Measurements from ENCODE around the gene RAB6B. TPM values are rescaled to one million over a fixed set of nuclear protein-coding genes. Genes with fewer than 3 reads are reported as not detected.

RAB6B gene
- polyA plus RNA-seq, 1 donor from 2014 or later: 57.5 TPM

- no peaks in the 10 kb centered on the region for H3K79me2 ChIP-seq (replicated peaks; ENCODE audit: insufficient read depth, low read length)
- no peaks in the 10 kb centered on the region for H3K9me3 ChIP-seq (ENCODE audit: low read length)
- H3K4me2 ChIP-seq (ENCODE audit: low read length): no peak overlapping the region
- no peak overlapping the region for H3K27ac ChIP-seq (ENCODE audit: low read length)
- no peaks in the 10 kb centered on the region for H3K9me2 ChIP-seq (ENCODE audit: insufficient read depth, low read length)
- H3K9ac ChIP-seq (ENCODE audit: low read length): no peak overlapping the region
- no peak overlapping the region for H2AFZ ChIP-seq (ENCODE audit: low read depth, low read length)
- H3F3A ChIP-seq (ENCODE audit: insufficient read depth, low read length, poor library complexity, severe bottlenecking): no peaks in the 10 kb centered on the region
- no peaks in the 10 kb centered on the region for H3K36me3 ChIP-seq (ENCODE audit: insufficient read depth, low read length)
- H3K27me3 ChIP-seq (ENCODE audit: insufficient read depth, low read depth, low read length): no peaks in the 10 kb centered on the region
- TF ChIP-seq CTCF (IDR thresholded peaks at IDR 0.05; ENCODE audit: poor library complexity, severe bottlenecking): no peak
- TF ChIP-seq REST (IDR thresholded peaks at IDR 0.05; ENCODE audit: borderline replicate concordance): no peak
- no peak for TF ChIP-seq RAD21 (conservative IDR thresholded peaks at IDR 0.05)
- no peak for TF ChIP-seq EZH2 (IDR thresholded peaks at IDR 0.05; ENCODE audit: borderline replicate concordance, insufficient read depth, low read length, poor library complexity, severe bottlenecking)
- TF ChIP-seq EP300 (conservative IDR thresholded peaks at IDR 0.05; ENCODE audit: poor library complexity, severe bottlenecking): no peak
- no peak for TF ChIP-seq MXI1 (conservative IDR thresholded peaks at IDR 0.05; ENCODE audit: poor library complexity, severe bottlenecking)
- TF ChIP-seq TAF1 (IDR thresholded peaks at IDR 0.05; ENCODE audit: low read depth): no peak
- no peak for TF ChIP-seq POLR2AphosphoS5 (IDR thresholded peaks at IDR 0.05)
- H4K20me1 ChIP-seq (ENCODE audit: insufficient read depth): no peaks in the 10 kb centered on the region
- H3K4me3 ChIP-seq (ENCODE audit: low read length): no peak overlapping the region
These were observed 54.9 kb downstream of the RAB6B start for GRCh38 chr3:133840767-133841166.

GRCh38 chr3:133840055-133840737 is 55.5 kb downstream of the RAB6B start:
- Histone ChIP-seq H4K20me1 (ENCODE audit: insufficient read depth) (no peaks in the 10 kb centered on the region), H3K27ac (ENCODE audit: low read length) (no peak overlapping the region), H3K4me3 (ENCODE audit: low read length) (no peak overlapping the region), H3K36me3 (ENCODE audit: insufficient read depth, low read length) (no peaks in the 10 kb centered on the region), H3K9me2 (ENCODE audit: insufficient read depth, low read length) (no peaks in the 10 kb centered on the region), H3K27me3 (ENCODE audit: insufficient read depth, low read depth, low read length) (no peaks in the 10 kb centered on the region), H3K79me2 (replicated peaks; ENCODE audit: insufficient read depth, low read length) (no peaks in the 10 kb centered on the region), H3K9ac (ENCODE audit: low read length) (no peak overlapping the region), H3F3A (ENCODE audit: insufficient read depth, low read length, poor library complexity, severe bottlenecking) (no peaks in the 10 kb centered on the region), H3K9me3 (ENCODE audit: low read length) (no peaks in the 10 kb centered on the region), H3K4me2 (ENCODE audit: low read length) (no peak overlapping the region), H2AFZ (ENCODE audit: low read depth, low read length) (no peak overlapping the region)
- TF ChIP-seq EP300 (conservative IDR thresholded peaks at IDR 0.05; ENCODE audit: poor library complexity, severe bottlenecking): no peak
- no peak for TF ChIP-seq CTCF (IDR thresholded peaks at IDR 0.05; ENCODE audit: poor library complexity, severe bottlenecking)
- TF ChIP-seq TAF1 (IDR thresholded peaks at IDR 0.05; ENCODE audit: low read depth): no peak
- no peak for TF ChIP-seq POLR2AphosphoS5 (IDR thresholded peaks at IDR 0.05)
- TF ChIP-seq SMC3 (conservative IDR thresholded peaks at IDR 0.05; ENCODE audit: poor library complexity): no peak
- TF ChIP-seq REST (IDR thresholded peaks at IDR 0.05; ENCODE audit: borderline replicate concordance): no peak
- no peak for TF ChIP-seq RAD21 (conservative IDR thresholded peaks at IDR 0.05)
- TF ChIP-seq EZH2 (IDR thresholded peaks at IDR 0.05; ENCODE audit: borderline replicate concordance, insufficient read depth, low read length, poor library complexity, severe bottlenecking): no peak
- TF ChIP-seq MXI1 (conservative IDR thresholded peaks at IDR 0.05; ENCODE audit: poor library complexity, severe bottlenecking): no peak
